RWPE2 (cell line): ENCODE results near the gene CNMD.
"Not testable (repeated sequence)": the region's sequence is repeated elsewhere in the genome, so short reads cannot be mapped to it uniquely, and the experiment has no call there.

ENCODE experiments used
- ATAC-seq: fragments of 200-7000 bp; cut with Tn5 transposase; 3 replicates; pipeline ENCODE4 v1.9.1; 2021; ENCODE audit warnings: low read depth
- DNase-seq: peaks from one replicate; pipeline ENCODE4 v3.0.0-alpha.2; 2020; ENCODE audit warnings: low spot score
- H3K27ac ChIP-seq: fragments of 450-650 bp; 2 replicates; pipeline ENCODE4 v1.5.1; 2017; ENCODE audit warnings: mild to moderate bottlenecking; ENCODE audit not compliant: poor library complexity, severe bottlenecking
- H3K27me3 ChIP-seq: fragments of 250-450 bp; sonication (Bioruptor Pico); 2 replicates; pipeline ENCODE4 v1.5.1; 2021; ENCODE audit warnings: mild to moderate bottlenecking, moderate library complexity; ENCODE audit not compliant: insufficient read depth, poor library complexity, severe bottlenecking
- H3K36me3 ChIP-seq: fragments of 250-450 bp; sonication (Bioruptor Pico); 2 replicates; pipeline ENCODE4 v1.5.1; 2020; ENCODE audit warnings: low read depth, mild to moderate bottlenecking, moderate library complexity
- H3K4me1 ChIP-seq: fragments of 250-450 bp; sonication (Bioruptor Pico); 2 replicates; pipeline ENCODE4 v1.5.1; 2021; ENCODE audit warnings: mild to moderate bottlenecking, moderate library complexity; ENCODE audit not compliant: insufficient read depth, poor library complexity, severe bottlenecking
- H3K4me3 ChIP-seq: fragments of 250-450 bp; sonication (Bioruptor Pico); 2 replicates; pipeline ENCODE4 v1.5.1; 2021; ENCODE audit warnings: mild to moderate bottlenecking, moderate library complexity; ENCODE audit not compliant: severe bottlenecking
- H3K9me3 ChIP-seq: fragments of 250-450 bp; sonication (Bioruptor Pico); 2 replicates; pipeline ENCODE4 v1.5.1; 2021; ENCODE audit warnings: mild to moderate bottlenecking, moderate library complexity; ENCODE audit not compliant: severe bottlenecking
- TF ChIP-seq, protein P1 (sequence below): fragments of 450-650 bp; IDR thresholded peaks from one replicate; pipeline ENCODE4 v1.5.1; 2017; ENCODE audit warnings: mild to moderate bottlenecking, moderate library complexity; ENCODE audit not compliant: poor library complexity, severe bottlenecking

CNMD gene

DNA sequence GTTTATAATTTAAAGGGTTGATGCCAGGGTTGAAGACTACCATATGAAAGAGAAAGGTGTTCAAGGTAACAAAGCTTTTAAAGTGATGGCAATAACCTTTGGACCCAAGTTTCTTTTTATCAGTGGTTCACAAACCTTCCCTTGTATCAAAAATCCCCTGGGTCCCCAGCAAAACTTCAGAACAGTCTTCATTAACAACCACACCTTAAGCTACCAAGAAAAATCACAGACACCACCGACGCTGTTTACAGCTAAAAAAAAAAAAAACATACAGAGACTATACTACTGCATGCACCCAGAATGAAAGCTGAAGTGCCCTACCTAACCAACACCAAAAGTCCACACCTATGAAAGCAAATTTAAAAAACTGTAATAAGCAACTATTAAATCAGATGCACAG lies 13.4 kb downstream of the CNMD start:
- DNase-seq, result no peak
- TF ChIP-seq, protein P1, sequence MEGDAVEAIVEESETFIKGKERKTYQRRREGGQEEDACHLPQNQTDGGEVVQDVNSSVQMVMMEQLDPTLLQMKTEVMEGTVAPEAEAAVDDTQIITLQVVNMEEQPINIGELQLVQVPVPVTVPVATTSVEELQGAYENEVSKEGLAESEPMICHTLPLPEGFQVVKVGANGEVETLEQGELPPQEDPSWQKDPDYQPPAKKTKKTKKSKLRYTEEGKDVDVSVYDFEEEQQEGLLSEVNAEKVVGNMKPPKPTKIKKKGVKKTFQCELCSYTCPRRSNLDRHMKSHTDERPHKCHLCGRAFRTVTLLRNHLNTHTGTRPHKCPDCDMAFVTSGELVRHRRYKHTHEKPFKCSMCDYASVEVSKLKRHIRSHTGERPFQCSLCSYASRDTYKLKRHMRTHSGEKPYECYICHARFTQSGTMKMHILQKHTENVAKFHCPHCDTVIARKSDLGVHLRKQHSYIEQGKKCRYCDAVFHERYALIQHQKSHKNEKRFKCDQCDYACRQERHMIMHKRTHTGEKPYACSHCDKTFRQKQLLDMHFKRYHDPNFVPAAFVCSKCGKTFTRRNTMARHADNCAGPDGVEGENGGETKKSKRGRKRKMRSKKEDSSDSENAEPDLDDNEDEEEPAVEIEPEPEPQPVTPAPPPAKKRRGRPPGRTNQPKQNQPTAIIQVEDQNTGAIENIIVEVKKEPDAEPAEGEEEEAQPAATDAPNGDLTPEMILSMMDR, result no peak

DNA sequence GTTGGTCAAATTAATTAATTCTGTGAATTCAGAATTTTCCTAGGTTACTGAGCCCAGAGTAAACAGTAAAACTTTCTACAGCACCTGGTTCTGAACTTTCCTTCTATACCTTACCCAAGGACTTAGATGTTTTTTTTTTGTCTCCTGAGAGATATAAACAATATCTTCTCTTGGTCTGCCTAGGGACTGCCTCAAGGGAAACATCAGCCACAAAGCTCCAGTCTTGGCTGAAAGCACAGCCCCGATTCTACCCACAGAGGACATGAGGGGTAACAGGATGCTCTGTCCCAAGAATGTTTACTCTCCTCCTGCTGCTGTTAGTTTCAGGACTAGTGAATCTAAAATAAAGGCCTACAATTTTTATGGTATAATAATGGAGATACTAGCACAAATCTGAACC lies 14.3 kb downstream of the CNMD start:
- DNase-seq (no peak), ATAC-seq (no peak)
- H3K27me3 ChIP-seq, result no peaks in the 10 kb centered on the region
- no peaks in the 10 kb centered on the region for H3K36me3 ChIP-seq
- H3K9me3 ChIP-seq, result no peaks in the 10 kb centered on the region
- no peak overlapping the region for H3K27ac ChIP-seq
- H3K4me3 ChIP-seq, result no peak overlapping the region
- TF ChIP-seq, protein P1, result no peak
- H3K4me1 ChIP-seq, result no peaks in the 10 kb centered on the region

More for the DNA sequence above, 13.4 kb downstream of the CNMD start:
- H3K4me3 ChIP-seq, result no peak overlapping the region
- no peaks in the 10 kb centered on the region for H3K36me3 ChIP-seq
- ATAC-seq, result no peak
- no peaks in the 10 kb centered on the region for H3K9me3 ChIP-seq
- no peaks in the 10 kb centered on the region for H3K4me1 ChIP-seq
- H3K27me3 ChIP-seq, result no peaks in the 10 kb centered on the region
- no peak overlapping the region for H3K27ac ChIP-seq

DNA sequence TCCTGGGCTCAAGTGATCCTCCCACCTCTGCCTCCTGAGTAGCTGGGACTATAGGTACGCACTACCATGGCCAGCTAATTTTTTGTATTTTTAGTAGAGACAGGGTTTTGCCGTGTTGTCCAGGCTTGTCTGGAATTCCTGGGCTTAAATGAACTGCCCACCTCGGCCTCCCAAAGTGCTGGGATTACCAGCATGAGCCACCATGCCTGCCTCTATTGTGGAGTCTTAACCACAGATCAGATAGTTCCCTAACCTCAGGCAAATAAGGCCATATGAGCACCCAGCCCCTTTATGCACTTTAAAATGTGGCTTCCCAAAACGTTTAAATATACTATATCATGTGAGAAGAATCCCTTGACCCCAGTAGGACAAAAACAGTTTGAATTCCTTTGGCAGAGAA lies 16.4 kb downstream of the CNMD start:
- ATAC-seq (no peak), DNase-seq (no peak)
- H3K4me3 ChIP-seq, result no peak overlapping the region
- no peaks in the 10 kb centered on the region for H3K27me3 ChIP-seq
- H3K36me3 ChIP-seq, result no peaks in the 10 kb centered on the region
- TF ChIP-seq, protein P1, result no peak
- no peaks in the 10 kb centered on the region for H3K4me1 ChIP-seq
- H3K27ac ChIP-seq, result no peak overlapping the region
- H3K9me3 ChIP-seq, result no peaks in the 10 kb centered on the region

DNA sequence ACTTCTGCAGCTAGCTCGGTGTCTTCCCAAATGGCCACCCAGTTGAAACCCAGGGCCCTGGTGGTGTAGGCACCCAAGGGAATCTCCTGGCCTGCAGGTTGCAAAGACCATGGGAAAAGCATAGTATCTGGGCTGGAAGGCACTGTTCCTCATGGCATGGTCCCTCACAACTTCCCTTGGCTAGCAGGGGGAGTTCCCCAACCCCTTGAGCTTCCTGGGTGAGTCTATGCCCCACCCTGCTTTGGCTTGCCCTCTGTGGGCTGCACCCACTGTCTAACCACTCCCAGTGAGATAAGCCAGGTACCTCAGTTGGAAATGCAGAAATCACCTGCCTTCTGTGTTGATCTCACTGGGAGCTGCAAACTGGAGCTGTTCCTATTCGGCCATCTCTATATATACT lies 18.3 kb downstream of the CNMD start:
- H3K36me3 ChIP-seq, H3K4me3 ChIP-seq, H3K9me3 ChIP-seq, H3K27ac ChIP-seq, DNase-seq, H3K4me1 ChIP-seq, H3K27me3 ChIP-seq, ATAC-seq: not testable (repeated sequence)

DNA sequence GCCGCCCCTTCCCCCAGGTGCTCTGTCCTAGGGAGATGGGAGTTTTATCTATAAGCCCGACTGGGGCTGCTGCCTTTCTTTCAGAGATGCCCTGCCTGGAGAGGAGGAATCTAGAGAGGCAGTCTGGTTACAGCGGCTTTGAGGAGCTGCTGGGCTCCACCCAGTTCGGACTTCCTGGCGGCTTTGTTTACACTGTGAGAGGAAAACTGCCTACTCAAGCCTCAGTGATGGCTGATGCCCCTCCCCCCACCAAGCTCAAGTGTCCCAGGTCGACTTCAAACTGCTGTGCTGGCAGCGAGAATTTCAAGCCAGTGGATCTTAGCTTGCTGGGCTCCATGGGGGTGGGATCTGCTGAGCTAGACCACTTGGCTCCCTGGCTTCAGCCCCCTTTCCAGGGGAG lies 18.7 kb downstream of the CNMD start:
- not testable (repeated sequence) for ATAC-seq, H3K27ac ChIP-seq, H3K27me3 ChIP-seq, H3K9me3 ChIP-seq, H3K36me3 ChIP-seq, DNase-seq, H3K4me1 ChIP-seq, H3K4me3 ChIP-seq

DNA sequence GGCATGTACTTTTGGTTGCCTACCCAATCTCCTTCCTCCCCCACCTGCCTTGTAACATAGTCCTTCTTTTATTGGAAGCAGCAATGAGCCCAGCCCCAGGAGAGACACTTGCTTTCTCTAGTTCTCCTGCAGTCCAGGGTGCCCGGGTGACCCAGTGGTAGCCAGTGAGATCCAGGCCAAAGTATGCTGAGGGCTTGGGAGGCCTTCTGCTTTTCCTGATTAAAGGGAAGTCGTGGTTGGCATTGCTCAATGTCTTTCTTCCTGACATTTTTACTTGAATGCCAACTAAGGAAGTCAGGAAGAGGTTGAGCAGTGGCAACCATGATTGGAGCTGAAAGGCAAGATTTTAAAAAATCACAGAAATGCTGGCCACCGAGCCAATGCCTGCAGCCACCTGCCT lies 25.7 kb downstream of the CNMD start:
- Histone ChIP-seq H3K27ac (no peak overlapping the region), H3K36me3 (no peaks in the 10 kb centered on the region), H3K9me3 (no peaks in the 10 kb centered on the region), H3K4me1 (no peaks in the 10 kb centered on the region), H3K27me3 (no peaks in the 10 kb centered on the region), H3K4me3 (no peak overlapping the region)
- DNase-seq (no peak), ATAC-seq (no peak)
- TF ChIP-seq, protein P1, result no peak
